ENCODE data around the gene ASPSCR1. TPM values are rescaled to one million over a fixed set of nuclear protein-coding genes. Genes with fewer than 3 reads are reported as not detected.
A peak's percentile ranks its signal among the peaks of the same experiment; 100 is the strongest.

Gene ASPSCR1
- total and polyA plus RNA-seq, 5 donors, result 16.6 to 28.9 (median 21.2) TPM

- WGBS, result 45% methylated on average over 31 of the region's 31 CpGs
- Histone ChIP-seq H3K9me3 (ENCODE audit: control insufficient read depth, low read length) (no peaks in the 10 kb centered on the region), H3K4me1 (ENCODE audit: control insufficient read depth, insufficient read depth, low read length) (no peaks in the 10 kb centered on the region), H3K4me3 (ENCODE audit: low read length) (no peak overlapping the region), H3K27ac (ENCODE audit: low read length) (peak overlapping the region; percentile 28), H3K27me3 (ENCODE audit: control insufficient read depth, insufficient read depth) (no peaks in the 10 kb centered on the region)
- DNase-seq (peak; percentile 77 to 86 (median 85)), ATAC-seq (peak; percentile 71 to 81)
- intact Hi-C loops (cut with DNase I), result no loop called here
Observed at GRCh38 chr17:81991684-81992305, 14.4 kb downstream of the ASPSCR1 start.

GRCh38 chr17:81992306-81993102 is 15.1 kb downstream of the ASPSCR1 start:
- Histone ChIP-seq H3K4me3 (ENCODE audit: low read length) (no peak overlapping the region), H3K4me1 (ENCODE audit: control insufficient read depth, insufficient read depth, low read length) (no peaks in the 10 kb centered on the region), H3K27me3 (ENCODE audit: control insufficient read depth, insufficient read depth) (no peaks in the 10 kb centered on the region), H3K27ac (ENCODE audit: low read length) (no peak overlapping the region), H3K9me3 (ENCODE audit: control insufficient read depth, low read length) (no peaks in the 10 kb centered on the region)
- WGBS, result 78% methylated on average over 31 of the region's 31 CpGs
- DNase-seq, result no peak
- intact Hi-C loops (cut with DNase I), result no loop called here
- ATAC-seq, result no peak

GRCh38 chr17:81993729-81994592 is 16.5 kb downstream of the ASPSCR1 start:
- 93% methylated on average over 37 of the region's 37 CpGs for WGBS

GRCh38 chr17:81994593-81995462 is 17.4 kb downstream of the ASPSCR1 start:
- 87% methylated on average over 39 of the region's 39 CpGs for WGBS
- Histone ChIP-seq H3K27me3 (ENCODE audit: control insufficient read depth, insufficient read depth) (no peaks in the 10 kb centered on the region), H3K4me3 (ENCODE audit: low read length) (no peak overlapping the region), H3K9me3 (ENCODE audit: control insufficient read depth, low read length) (no peaks in the 10 kb centered on the region), H3K27ac (ENCODE audit: low read length) (no peak overlapping the region), H3K4me1 (ENCODE audit: control insufficient read depth, insufficient read depth, low read length) (no peaks in the 10 kb centered on the region)
- ATAC-seq, result no peak
- intact Hi-C loops (cut with DNase I), result no loop called here
- DNase-seq, result peak in 2 of 3 donors; percentile 10 to 45

More at GRCh38 chr17:81993729-81994592, 16.5 kb downstream of the ASPSCR1 start:
- Histone ChIP-seq H3K4me3 (ENCODE audit: low read length) (no peak overlapping the region), H3K27me3 (ENCODE audit: control insufficient read depth, insufficient read depth) (no peaks in the 10 kb centered on the region), H3K4me1 (ENCODE audit: control insufficient read depth, insufficient read depth, low read length) (no peaks in the 10 kb centered on the region), H3K9me3 (ENCODE audit: control insufficient read depth, low read length) (no peaks in the 10 kb centered on the region), H3K27ac (ENCODE audit: low read length) (no peak overlapping the region)
- intact Hi-C loops (cut with DNase I), result no loop called here
- peak in 2 of 3 donors; percentile 5 to 46 for DNase-seq
- no peak for ATAC-seq

GRCh38 chr17:81995463-81996231 is 18.2 kb downstream of the ASPSCR1 start:
- DNase-seq (no peak), ATAC-seq (no peak)
- Histone ChIP-seq H3K27me3 (ENCODE audit: control insufficient read depth, insufficient read depth) (no peaks in the 10 kb centered on the region), H3K9me3 (ENCODE audit: control insufficient read depth, low read length) (no peaks in the 10 kb centered on the region), H3K27ac (ENCODE audit: low read length) (no peak overlapping the region), H3K4me1 (ENCODE audit: control insufficient read depth, insufficient read depth, low read length) (no peaks in the 10 kb centered on the region), H3K4me3 (ENCODE audit: low read length) (no peak overlapping the region)
- intact Hi-C loops (cut with DNase I), result no loop called here
- WGBS, result 94% methylated on average over 29 of the region's 29 CpGs

- Histone ChIP-seq H3K27ac (ENCODE audit: low read length) (no peak overlapping the region), H3K9me3 (ENCODE audit: control insufficient read depth, low read length) (no peaks in the 10 kb centered on the region), H3K4me3 (ENCODE audit: low read length) (no peak overlapping the region), H3K4me1 (ENCODE audit: control insufficient read depth, insufficient read depth, low read length) (no peaks in the 10 kb centered on the region), H3K27me3 (ENCODE audit: control insufficient read depth, insufficient read depth) (no peaks in the 10 kb centered on the region)
- no peak for ATAC-seq
- 93% methylated on average over 28 of the region's 28 CpGs for WGBS
- DNase-seq, result peak; percentile 11 to 58 (median 27)
- intact Hi-C loops (cut with DNase I), result no loop called here
Observed at GRCh38 chr17:81996232-81996756, 18.9 kb downstream of the ASPSCR1 start.

- Histone ChIP-seq H3K27me3 (ENCODE audit: control insufficient read depth, insufficient read depth) (no peaks in the 10 kb centered on the region), H3K4me3 (ENCODE audit: low read length) (no peak overlapping the region), H3K27ac (ENCODE audit: low read length) (no peak overlapping the region), H3K4me1 (ENCODE audit: control insufficient read depth, insufficient read depth, low read length) (no peaks in the 10 kb centered on the region), H3K9me3 (ENCODE audit: control insufficient read depth, low read length) (no peaks in the 10 kb centered on the region)
- ATAC-seq, result no peak
- DNase-seq, result peak; percentile 9 to 54 (median 39)
- 96% methylated on average over 30 of the region's 30 CpGs for WGBS
- intact Hi-C loops (cut with DNase I), result no loop called here
Observed at GRCh38 chr17:81996757-81997441, 19.5 kb downstream of the ASPSCR1 start.

- WGBS, result 67% methylated on average over 7 of the region's 7 CpGs
- DNase-seq (peak in 1 of 3 donors; percentile 3), ATAC-seq (no peak)
- H3K27ac ChIP-seq (ENCODE audit: low read length), result no peak overlapping the region
- H3K4me3 ChIP-seq (ENCODE audit: low read length), result no peak overlapping the region
- no peaks in the 10 kb centered on the region for H3K27me3 ChIP-seq (ENCODE audit: control insufficient read depth, insufficient read depth)
- H3K9me3 ChIP-seq (ENCODE audit: control insufficient read depth, low read length), result no peaks in the 10 kb centered on the region
- intact Hi-C loops (cut with DNase I), result no loop called here
- no peaks in the 10 kb centered on the region for H3K4me1 ChIP-seq (ENCODE audit: control insufficient read depth, insufficient read depth, low read length)
Observed at GRCh38 chr17:81998212-81998611, 20.8 kb downstream of the ASPSCR1 start.

- no peaks in the 10 kb centered on the region for H3K4me1 ChIP-seq (ENCODE audit: control insufficient read depth, insufficient read depth, low read length)
- ATAC-seq, result no peak
- H3K9me3 ChIP-seq (ENCODE audit: control insufficient read depth, low read length), result no peaks in the 10 kb centered on the region
- H3K27me3 ChIP-seq (ENCODE audit: control insufficient read depth, insufficient read depth), result no peaks in the 10 kb centered on the region
- 89% methylated on average over 14 of the region's 14 CpGs for WGBS
- no peak overlapping the region for H3K4me3 ChIP-seq (ENCODE audit: low read length)
- intact Hi-C loops (cut with DNase I), result no loop called here
- H3K27ac ChIP-seq (ENCODE audit: low read length), result no peak overlapping the region
- peak in 2 of 3 donors; percentile 24 to 40 for DNase-seq
Observed at GRCh38 chr17:81998691-81999438, 21.4 kb downstream of the ASPSCR1 start.
